HL-60 (cell line): Measurements from ENCODE around the gene CTSH.

Source experiments
- CTCF ChIP-seq: IDR thresholded peaks from one replicate; pipeline ENCODE4 v1.5.1; 2011; ENCODE audit warnings: low read length, control low read depth, inconsistent platforms; ENCODE audit not compliant: insufficient read depth
- GABPA ChIP-seq: IDR thresholded peaks from 2 replicates; pipeline ENCODE4 v1.6.1; 2012; ENCODE audit warnings: low read depth
- POLR2AphosphoS5 ChIP-seq: IDR thresholded peaks from 2 replicates; pipeline ENCODE4 v1.6.1; 2012; ENCODE audit warnings: low read depth
- REST ChIP-seq: IDR thresholded peaks from 2 replicates; pipeline ENCODE4 v1.6.1; 2012; ENCODE audit warnings: low read depth; ENCODE audit not compliant: insufficient replicate concordance
- SPI1 ChIP-seq: IDR thresholded peaks from 2 replicates; pipeline ENCODE4 v1.6.1; 2012; ENCODE audit warnings: low read depth, mild to moderate bottlenecking, borderline replicate concordance

- TF ChIP-seq POLR2AphosphoS5: no peak; the same call in 1 of the 2 replicates
- no peak for TF ChIP-seq CTCF
- TF ChIP-seq GABPA: no peak
- no peak for TF ChIP-seq REST
- no peak for TF ChIP-seq SPI1
Observed at GRCh38 chr15:78907577-78907976, 37.3 kb downstream of the CTSH start.
